HG02763 (cell line): ENCODE results near the gene HHIPL1.

Experiments used
- ATAC-seq: cut with Tn5 transposase; IDR thresholded peaks from one replicate; pipeline ENCODE4 v1.9.1; 2021; ENCODE audit warnings: mild to moderate bottlenecking, moderate library complexity; ENCODE audit not compliant: unreplicated experiment

HHIPL1 gene

GRCh38 chr14:99644723-99645544 is at the start of gene HHIPL1:
Gene HHIPL1, plus strand, starts transcription at chr14:99645129. Its CDS starts 79 bp downstream, at chr14:99645208.
- no peak for ATAC-seq

GRCh38 chr14:99595524-99595923 is 49.4 kb upstream of the HHIPL1 start:
- ATAC-seq: no peak

GRCh38 chr14:99596071-99596627 is 48.8 kb upstream of the HHIPL1 start:
- no peak for ATAC-seq

- ATAC-seq: no peak
These were observed 48.2 kb upstream of the HHIPL1 start for GRCh38 chr14:99596772-99597171.

- no peak for ATAC-seq
These were observed 46.9 kb upstream of the HHIPL1 start for GRCh38 chr14:99597911-99598600.

GRCh38 chr14:99598774-99599173 is 46.2 kb upstream of the HHIPL1 start:
- no peak for ATAC-seq

GRCh38 chr14:99599393-99599792 is 45.5 kb upstream of the HHIPL1 start:
- ATAC-seq: no peak

- no peak for ATAC-seq
These were observed 44.6 kb upstream of the HHIPL1 start for GRCh38 chr14:99600232-99600888.

GRCh38 chr14:99601361-99601831 is 43.5 kb upstream of the HHIPL1 start:
- no peak for ATAC-seq

- ATAC-seq: no peak
These were observed 42.7 kb upstream of the HHIPL1 start for GRCh38 chr14:99602054-99602787.

- no peak for ATAC-seq
These were observed 42.0 kb upstream of the HHIPL1 start for GRCh38 chr14:99602788-99603415.

GRCh38 chr14:99603471-99604277 is 41.3 kb upstream of the HHIPL1 start, which contains the start of gene CCDC85C:
Gene CCDC85C, minus strand, starts transcription at chr14:99604207. Its CDS starts 248 bp downstream, at chr14:99603959.
- no peak for ATAC-seq

- ATAC-seq: peak; percentile 86
These were observed 40.6 kb upstream of the HHIPL1 start for GRCh38 chr14:99604278-99604765.

- peak; percentile 17 for ATAC-seq
These were observed 40.1 kb upstream of the HHIPL1 start for GRCh38 chr14:99604766-99605298.

GRCh38 chr14:99605299-99605961 is 39.5 kb upstream of the HHIPL1 start:
- ATAC-seq: no peak

- ATAC-seq: no peak
These were observed 38.6 kb upstream of the HHIPL1 start for GRCh38 chr14:99606359-99606758.

- ATAC-seq: no peak
These were observed 36.3 kb upstream of the HHIPL1 start for GRCh38 chr14:99608591-99608990.
